Measurements from ENCODE around the gene INTS7.

GRCh38 chr1:211939876-211940468 is 95.4 kb downstream of the INTS7 start:
- TF ChIP-seq CTCF (conservative IDR thresholded peaks at IDR 0.05 in 1 of 2, IDR thresholded peaks at IDR 0.05 in 1 of 2; ENCODE audit: extremely low read depth in 1 of 2, insufficient read depth in 1 of 2, low read depth in 1 of 2, low read length in 2 of 2) (no peak), EZH2 (IDR thresholded peaks at IDR 0.05; ENCODE audit: borderline replicate concordance, low read length) (no peak)
